Stimulated activated naive B cell treated with anti-CD40 and anti-IgM and Interleukin-4, amounts not matched to agents 10 μg/mL and 1 μg/mL and 100 μg/mL, for 72 hours (primary cell): Measurements from ENCODE around the gene KCTD6.

Source experiments
- ATAC-seq, 2 donors: fragments of 150-1000 bp; cut with Tn5 transposase; replicated peaks; 2 replicates each; pipeline ENCODE4 v1.10.0; 2021; ENCODE audit warnings: moderate library complexity in 1 of 2
- DNase-seq: peaks from one replicate; pipeline ENCODE4 v3.0.0; 2021
- H3K27ac Mint-ChIP-seq: one replicate; pipeline ENCODE4 v1.8.0; 2022; ENCODE audit warnings: mild to moderate bottlenecking, mixed read lengths
- H3K27me3 Mint-ChIP-seq, 2 donors: one replicate each; pipeline ENCODE4 v1.8.0; 2022; ENCODE audit warnings: mixed read lengths in 2 of 2
- H3K36me3 Mint-ChIP-seq, 2 donors: one replicate each; pipeline ENCODE4 v1.8.0; 2022; ENCODE audit warnings: mixed read lengths in 2 of 2, mild to moderate bottlenecking in 1 of 2
- H3K4me1 Mint-ChIP-seq, 2 donors: one replicate each; pipeline ENCODE4 v1.8.0; 2022; ENCODE audit warnings: mixed read lengths in 2 of 2, mild to moderate bottlenecking in 1 of 2
- H3K4me3 Mint-ChIP-seq, 2 donors: one replicate each; pipeline ENCODE4 v1.8.0; 2022; ENCODE audit warnings: mild to moderate bottlenecking in 2 of 2, mixed read lengths in 2 of 2, moderate library complexity in 1 of 2
- H3K9me3 Mint-ChIP-seq, 2 donors: one replicate each; pipeline ENCODE4 v1.8.0; 2022; ENCODE audit warnings: mixed read lengths in 2 of 2, mild to moderate bottlenecking in 1 of 2

The KCTD6 gene

DNA sequence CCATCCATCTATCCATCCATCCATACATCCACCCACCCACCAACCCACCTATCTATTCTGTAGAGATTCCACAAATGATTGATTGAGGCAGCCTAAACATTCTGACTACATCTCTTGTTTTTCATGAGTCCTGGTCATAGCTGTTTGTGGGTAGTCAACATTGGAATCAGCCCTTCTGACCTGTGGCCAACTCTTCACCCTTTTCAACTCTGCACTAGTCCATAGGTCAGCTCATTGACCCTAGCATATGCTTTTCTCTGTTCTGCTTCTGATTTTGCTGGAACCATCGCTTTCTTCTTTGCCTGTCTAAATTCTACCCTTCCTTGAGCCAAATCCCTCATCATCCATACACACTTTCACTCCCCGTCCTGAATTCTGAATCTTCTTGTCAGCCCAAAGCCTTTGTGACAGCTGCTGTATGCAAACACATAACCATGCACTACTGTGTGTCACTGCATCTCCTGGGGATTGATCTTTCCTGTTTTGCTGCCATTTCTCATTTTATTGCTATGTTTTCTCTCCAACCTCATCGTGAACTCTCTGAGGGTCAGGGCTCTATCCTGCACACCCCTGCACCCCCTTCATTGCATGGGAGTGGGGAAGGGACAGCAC, 16.8 kb upstream of the KCTD6 start:
- Mint-ChIP-seq H3K36me3 (no peaks in the 10 kb centered on the region), H3K9me3 (peaks cover 0 to 3% of the 10 kb centered on the region in 2 donors), H3K4me3 (peak overlapping the region; percentile 42 to 55), H3K27me3 (no peaks in the 10 kb centered on the region), H3K4me1 (peaks cover 27 to 46% of the 10 kb centered on the region in 2 donors), H3K27ac (peak overlapping the region; percentile 4)
- ATAC-seq = peak; percentile 54 to 61
- DNase-seq = no peak

- ATAC-seq (no peak), DNase-seq (no peak)
- Mint-ChIP-seq H3K27ac (no peak overlapping the region), H3K36me3 (no peaks in the 10 kb centered on the region), H3K4me1 (peaks cover 20 to 25% of the 10 kb centered on the region in 2 donors), H3K4me3 (no peak overlapping the region), H3K9me3 (peaks cover 0 to 6% of the 10 kb centered on the region in 2 donors), H3K27me3 (no peaks in the 10 kb centered on the region)
Measured at GRCh38 chr3:58478781-58479180, 13.1 kb upstream of the KCTD6 start.

GRCh38 chr3:58480309-58480708, 11.6 kb upstream of the KCTD6 start:
- H3K27me3 Mint-ChIP-seq = no peaks in the 10 kb centered on the region
- no peaks in the 10 kb centered on the region for H3K36me3 Mint-ChIP-seq
- ATAC-seq (no peak), DNase-seq (no peak)
- H3K9me3 Mint-ChIP-seq = peaks cover 0 to 6% of the 10 kb centered on the region in 2 donors
- peaks cover 14 to 15% of the 10 kb centered on the region in 2 donors for H3K4me1 Mint-ChIP-seq
- H3K4me3 Mint-ChIP-seq = no peak overlapping the region
- no peak overlapping the region for H3K27ac Mint-ChIP-seq

DNA sequence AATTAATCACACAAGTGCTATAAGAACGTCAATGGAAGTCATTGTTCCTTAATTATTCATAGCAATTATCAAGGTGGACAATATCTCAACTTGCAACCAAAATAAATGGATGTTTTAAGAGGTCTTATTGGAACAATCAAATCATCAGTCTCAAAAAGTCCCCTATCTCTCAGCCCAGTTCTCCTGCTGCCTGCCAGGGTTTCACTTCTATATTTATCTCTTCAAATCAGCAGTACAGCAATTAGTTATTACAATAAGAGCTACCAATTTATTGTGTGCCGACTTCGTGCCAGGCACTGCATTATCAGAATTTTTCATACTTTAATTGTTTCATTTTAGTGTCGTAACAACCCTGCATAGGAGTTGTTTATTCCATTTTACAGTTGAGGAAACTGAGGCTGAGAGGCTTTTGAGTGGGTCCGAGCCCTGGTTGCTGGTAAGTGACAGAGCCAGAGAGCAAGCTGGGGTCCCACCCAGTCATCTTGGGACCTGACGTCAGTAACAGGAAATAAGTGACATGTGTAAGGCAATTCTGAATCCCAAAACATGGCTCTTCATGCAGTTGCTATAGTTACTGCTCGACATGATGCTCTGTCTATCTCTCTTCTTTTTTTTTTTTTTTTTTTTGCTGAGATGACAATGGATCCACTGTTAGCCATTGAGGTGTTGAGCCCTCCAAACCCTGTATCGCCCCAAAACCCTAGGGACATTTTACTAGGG, 8.8 kb upstream of the KCTD6 start:
- Mint-ChIP-seq H3K4me1 (peaks cover 12 to 20% of the 10 kb centered on the region in 2 donors), H3K27ac (peak overlapping the region; percentile 65), H3K27me3 (peaks cover 9 to 12% of the 10 kb centered on the region in 2 donors), H3K36me3 (no peaks in the 10 kb centered on the region), H3K9me3 (peaks cover 0 to 4% of the 10 kb centered on the region in 2 donors), H3K4me3 (no peak overlapping the region)
- peak; percentile 80 to 86 for ATAC-seq
- no peak for DNase-seq

DNA sequence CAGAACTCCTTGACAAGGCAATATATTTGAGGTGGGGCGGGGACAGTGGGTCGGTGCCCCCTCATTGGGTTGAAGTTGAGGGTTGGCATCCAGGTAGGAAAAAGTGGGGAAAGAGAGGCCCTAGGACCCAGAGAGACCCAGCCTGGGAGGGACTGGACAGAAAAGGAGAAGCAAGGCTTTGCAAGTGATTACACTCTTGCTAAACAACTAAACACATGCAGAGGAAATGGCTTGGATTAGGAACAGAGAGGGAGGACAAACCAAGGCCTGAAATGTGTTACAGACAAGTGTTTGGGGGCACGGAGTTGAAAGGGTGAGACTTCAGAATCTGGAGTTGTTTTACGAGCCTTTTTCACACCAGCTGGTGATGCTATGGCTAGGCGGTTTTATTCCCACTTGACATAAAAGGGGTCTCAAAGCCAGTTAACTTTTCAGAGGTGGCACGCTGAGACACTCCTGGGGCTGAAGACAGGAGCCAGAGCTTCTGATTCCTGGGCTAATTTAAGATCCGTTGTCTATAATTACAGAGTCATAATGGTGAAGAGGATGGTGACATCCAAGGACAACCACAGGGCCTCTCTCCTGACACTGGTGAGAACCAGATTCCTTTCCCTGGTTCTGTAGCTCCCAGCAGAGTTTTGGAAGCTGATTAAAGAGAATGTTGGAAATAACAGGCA, 7.7 kb upstream of the KCTD6 start:
- H3K4me3 Mint-ChIP-seq = no peak overlapping the region
- DNase-seq = no peak
- ATAC-seq = no peak
- H3K27ac Mint-ChIP-seq = no peak overlapping the region
- H3K4me1 Mint-ChIP-seq = peaks cover 12 to 20% of the 10 kb centered on the region in 2 donors
- H3K36me3 Mint-ChIP-seq = no peaks in the 10 kb centered on the region
- peaks cover 0 to 2% of the 10 kb centered on the region in 2 donors for H3K9me3 Mint-ChIP-seq
- H3K27me3 Mint-ChIP-seq = peaks cover 16 to 19% of the 10 kb centered on the region in 2 donors

GRCh38 chr3:58484722-58485069, 7.2 kb upstream of the KCTD6 start:
- DNase-seq (no peak), ATAC-seq (no peak)
- Mint-ChIP-seq H3K36me3 (no peaks in the 10 kb centered on the region), H3K4me1 (peaks cover 12 to 20% of the 10 kb centered on the region in 2 donors), H3K27ac (no peak overlapping the region), H3K4me3 (no peak overlapping the region), H3K9me3 (peaks cover 0 to 2% of the 10 kb centered on the region in 2 donors), H3K27me3 (peaks cover 16 to 19% of the 10 kb centered on the region in 2 donors)

DNA sequence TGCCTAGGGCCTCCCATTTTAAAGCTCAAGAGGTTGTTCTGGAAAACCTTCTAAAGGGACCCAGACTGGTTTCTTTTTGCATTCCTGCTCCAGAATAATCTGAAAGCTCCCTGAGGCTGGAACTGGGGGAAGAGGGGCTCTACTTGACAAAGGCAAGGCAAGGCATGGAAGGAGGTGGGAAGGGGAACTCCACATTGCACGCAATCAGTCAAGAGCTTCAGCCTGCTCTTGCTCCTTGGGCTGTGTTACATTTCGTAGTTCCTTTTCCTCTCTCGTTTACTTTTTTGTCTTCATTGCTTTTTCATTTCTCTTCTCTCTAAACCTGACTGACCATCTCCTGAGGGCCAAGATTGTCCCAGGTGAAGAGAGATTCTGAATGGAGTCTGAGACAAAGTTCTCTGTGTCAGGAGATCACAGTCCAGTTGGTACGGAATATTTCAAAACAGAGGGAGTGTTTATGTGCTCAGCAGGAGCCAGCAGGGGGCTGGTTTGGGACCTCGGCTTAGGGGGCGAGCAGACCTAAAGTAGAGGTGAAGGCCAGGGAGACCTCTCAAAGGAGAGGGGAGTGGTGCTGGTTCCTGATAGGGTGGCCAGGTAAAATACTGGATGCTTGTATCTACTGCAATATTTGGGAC, 6.0 kb upstream of the KCTD6 start:
- no peaks in the 10 kb centered on the region for H3K36me3 Mint-ChIP-seq
- no peaks in the 10 kb centered on the region for H3K9me3 Mint-ChIP-seq
- H3K4me3 Mint-ChIP-seq = no peak overlapping the region
- H3K27ac Mint-ChIP-seq = no peak overlapping the region
- no peak for DNase-seq
- peaks cover 16 to 19% of the 10 kb centered on the region in 2 donors for H3K27me3 Mint-ChIP-seq
- H3K4me1 Mint-ChIP-seq = peaks cover 12 to 22% of the 10 kb centered on the region in 2 donors
- ATAC-seq = no peak

DNA sequence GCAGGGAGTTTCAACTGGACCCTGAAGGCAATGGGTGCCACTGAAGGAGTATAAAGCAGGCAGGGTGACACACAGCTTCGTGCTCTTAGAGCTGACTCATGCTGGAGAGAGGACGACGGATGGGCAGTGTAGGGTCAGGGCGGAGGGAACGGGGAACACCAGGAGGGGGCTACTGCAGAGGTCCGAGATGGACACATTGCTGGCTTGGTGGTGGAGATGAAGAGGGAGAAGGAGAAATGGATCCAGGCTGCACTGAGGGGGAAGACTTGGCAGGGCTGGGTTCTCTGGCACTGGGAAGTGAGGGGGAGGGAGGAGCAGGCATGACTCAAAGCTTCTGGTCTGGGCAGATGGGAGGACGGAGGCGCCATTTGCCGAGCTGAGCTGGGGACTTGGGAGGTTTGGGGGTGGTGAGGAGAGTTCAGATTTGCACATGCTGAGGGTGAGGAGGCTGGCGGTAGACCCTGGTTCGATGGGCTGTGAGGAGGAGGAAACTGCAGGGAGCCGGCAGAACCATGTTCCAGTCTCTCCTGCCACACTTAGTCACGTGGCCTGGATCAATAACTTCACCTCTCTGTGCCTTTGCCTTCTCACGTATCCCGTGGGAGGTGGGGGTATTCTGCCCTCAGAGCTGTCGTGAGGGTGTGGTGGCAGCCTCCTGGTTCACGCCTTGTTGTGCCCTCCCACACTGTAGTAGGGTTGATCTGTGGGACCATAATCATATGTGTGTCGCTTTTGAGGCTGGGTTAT, 4.6 kb upstream of the KCTD6 start:
- Mint-ChIP-seq H3K27me3 (peaks cover 16 to 19% of the 10 kb centered on the region in 2 donors), H3K27ac (no peak overlapping the region), H3K36me3 (no peaks in the 10 kb centered on the region), H3K4me3 (no peak overlapping the region), H3K4me1 (peaks cover 19 to 23% of the 10 kb centered on the region in 2 donors), H3K9me3 (no peaks in the 10 kb centered on the region)
- no peak for ATAC-seq
- no peak for DNase-seq

- H3K4me1 Mint-ChIP-seq = peaks cover 25 to 27% of the 10 kb centered on the region in 2 donors
- no peaks in the 10 kb centered on the region for H3K9me3 Mint-ChIP-seq
- no peak overlapping the region for H3K27ac Mint-ChIP-seq
- no peak for DNase-seq
- peaks cover 16 to 19% of the 10 kb centered on the region in 2 donors for H3K27me3 Mint-ChIP-seq
- H3K4me3 Mint-ChIP-seq = no peak overlapping the region
- no peak for ATAC-seq
- H3K36me3 Mint-ChIP-seq = no peaks in the 10 kb centered on the region
Measured at GRCh38 chr3:58488967-58489366, 2.9 kb upstream of the KCTD6 start.

DNA sequence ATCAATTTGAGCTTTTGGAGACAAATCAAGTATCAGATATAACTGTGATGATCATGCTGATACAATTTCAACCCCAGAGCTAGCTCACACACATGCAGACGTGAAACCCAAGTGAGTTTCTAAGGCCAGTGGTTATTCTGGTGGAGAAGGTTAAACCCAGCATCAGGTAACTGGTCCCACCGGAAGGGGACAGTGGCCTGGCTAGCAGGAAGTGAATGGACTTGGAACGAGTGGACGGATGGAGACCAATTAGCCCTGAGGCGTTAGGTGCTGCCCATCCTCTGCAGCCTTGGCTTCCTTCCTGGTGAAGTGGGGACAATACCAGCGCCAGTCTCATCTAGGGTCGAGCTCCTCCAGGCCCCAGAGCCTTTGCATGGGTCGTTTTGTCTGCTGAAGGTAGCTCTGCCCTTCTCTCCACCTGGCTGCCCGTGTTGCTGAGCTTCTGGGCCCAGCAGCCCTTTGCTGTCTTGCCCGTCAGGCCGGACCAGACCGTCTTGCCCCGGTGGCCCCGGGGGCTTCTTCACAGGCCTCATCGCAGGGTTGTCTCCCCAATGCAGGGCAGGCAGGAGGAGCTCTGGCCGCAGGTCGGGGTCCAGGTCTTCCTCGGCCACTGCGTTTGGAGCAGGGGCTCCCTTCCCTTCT, 915 bp upstream of the KCTD6 start:
- no peaks in the 10 kb centered on the region for H3K9me3 Mint-ChIP-seq
- ATAC-seq (no peak), DNase-seq (no peak)
- peaks cover 16 to 19% of the 10 kb centered on the region in 2 donors for H3K27me3 Mint-ChIP-seq
- H3K4me1 Mint-ChIP-seq = peaks cover 22 to 41% of the 10 kb centered on the region in 2 donors
- H3K27ac Mint-ChIP-seq = no peak overlapping the region
- H3K4me3 Mint-ChIP-seq = peak overlapping the region; percentile 79 to 83
- peaks cover 0 to 1% of the 10 kb centered on the region in 2 donors for H3K36me3 Mint-ChIP-seq

GRCh38 chr3:58492494-58492905, 604 bp downstream of the KCTD6 start:
- Mint-ChIP-seq H3K27me3 (peaks cover 10% of the 10 kb centered on the region in 2 donors), H3K4me1 (peaks cover 29 to 56% of the 10 kb centered on the region in 2 donors), H3K4me3 (peak overlapping the region; percentile 83 to 89), H3K9me3 (no peaks in the 10 kb centered on the region), H3K36me3 (peaks cover 0 to 3% of the 10 kb centered on the region in 2 donors), H3K27ac (peak overlapping the region; percentile 32)
- DNase-seq (peak; percentile 18), ATAC-seq (peak; percentile 27 to 35)

DNA sequence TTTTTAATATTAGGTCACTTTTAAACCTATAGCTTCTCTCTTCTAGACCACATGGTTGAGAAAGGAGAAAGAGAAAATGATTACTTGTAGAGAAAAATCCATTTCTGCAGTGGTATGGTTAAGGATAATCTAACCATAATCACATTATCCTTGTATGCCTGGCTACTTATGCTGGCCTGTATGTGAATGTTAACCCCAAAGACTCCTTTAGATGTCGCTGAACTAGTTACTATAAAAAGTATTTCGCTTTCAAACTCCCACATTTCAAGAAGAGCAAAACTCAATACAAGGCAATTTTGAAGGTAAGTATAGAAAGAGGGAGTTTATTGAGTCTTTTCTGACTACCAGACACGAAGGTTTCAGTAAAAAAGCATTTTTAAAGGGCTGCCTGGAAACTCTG, 2.2 kb downstream of the KCTD6 start:
- Mint-ChIP-seq H3K36me3 (peaks cover 1 to 4% of the 10 kb centered on the region in 2 donors), H3K4me1 (peaks cover 32 to 63% of the 10 kb centered on the region in 2 donors), H3K4me3 (no peak overlapping the region), H3K27me3 (no peaks in the 10 kb centered on the region), H3K9me3 (no peaks in the 10 kb centered on the region), H3K27ac (no peak overlapping the region)
- no peak for DNase-seq
- ATAC-seq = no peak

DNA sequence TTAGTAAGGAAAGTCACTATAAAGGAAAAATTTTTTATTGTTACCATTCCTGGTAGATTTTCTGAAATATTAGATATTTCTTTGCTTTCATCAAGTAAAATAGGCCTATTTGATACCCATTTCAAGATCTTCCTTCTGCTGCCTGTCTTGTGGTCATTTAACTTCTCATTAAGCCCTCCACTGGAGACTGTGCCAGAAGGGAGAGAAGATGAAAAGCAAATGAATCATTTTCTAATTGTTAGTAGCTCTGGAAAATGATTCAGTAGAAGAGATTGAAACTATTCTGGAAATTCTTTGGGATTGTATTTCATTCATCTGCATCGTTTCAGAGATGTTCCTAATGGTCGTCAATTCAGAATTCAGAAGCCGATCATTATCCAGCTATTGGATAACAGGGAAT, 3.2 kb downstream of the KCTD6 start:
- H3K27ac Mint-ChIP-seq = no peak overlapping the region
- no peak for ATAC-seq

More for the DNA sequence above, 3.2 kb downstream of the KCTD6 start:
- H3K36me3 Mint-ChIP-seq = peaks cover 5 to 8% of the 10 kb centered on the region in 2 donors
- no peaks in the 10 kb centered on the region for H3K9me3 Mint-ChIP-seq
- DNase-seq = no peak
- H3K4me3 Mint-ChIP-seq = no peak overlapping the region
- no peaks in the 10 kb centered on the region for H3K27me3 Mint-ChIP-seq
- H3K4me1 Mint-ChIP-seq = peaks cover 32 to 63% of the 10 kb centered on the region in 2 donors
